OCI-M2 (cell line): ENCODE measurements around the gene DEFB121.
"Not testable (repeated sequence)": the region's sequence is repeated elsewhere in the genome, so short reads cannot be mapped to it uniquely, and the experiment has no call there.

Experiments used
- DNase-seq: peaks from one replicate; lab custom pipeline; 2025; ENCODE audit not compliant: unreplicated experiment; lab: John Stamatoyannopoulos, UW

Gene DEFB121

GRCh38 chr20:31406115-31406514 is at the start of gene DEFB121:
DEFB121 (minus strand) TSS chr20:31406215; CDS start chr20:31406152, 63 bp downstream.
- DNase-seq = no peak

- DNase-seq = no peak
Observed at GRCh38 chr20:31454361-31454760, 48.3 kb upstream of the DEFB121 start.

GRCh38 chr20:31452575-31452974 is 46.6 kb upstream of the DEFB121 start:
- no peak for DNase-seq

GRCh38 chr20:31449511-31450414 is 43.7 kb upstream of the DEFB121 start:
- DNase-seq = no peak

- DNase-seq = no peak
Observed at GRCh38 chr20:31446084-31446819, 40.2 kb upstream of the DEFB121 start.

GRCh38 chr20:31440012-31440659 is 34.1 kb upstream of the DEFB121 start, which contains the start of gene DEFB123:
DEFB123 (plus strand) TSS chr20:31440632; CDS start chr20:31440699, 67 bp downstream.
- no peak for DNase-seq

GRCh38 chr20:31430568-31431115 is 24.6 kb upstream of the DEFB121 start:
- DNase-seq = no peak

GRCh38 chr20:31427576-31427975 is 21.6 kb upstream of the DEFB121 start:
- not testable (repeated sequence) for DNase-seq

- not testable (repeated sequence) for DNase-seq
Observed at GRCh38 chr20:31426891-31427551, 21.0 kb upstream of the DEFB121 start.

GRCh38 chr20:31425797-31426196 is 19.8 kb upstream of the DEFB121 start:
- DNase-seq = no peak

- DNase-seq = no peak
Observed at GRCh38 chr20:31418307-31418706, 12.3 kb upstream of the DEFB121 start.

- no peak for DNase-seq
Observed at GRCh38 chr20:31415653-31416052, 9.6 kb upstream of the DEFB121 start.

GRCh38 chr20:31414381-31414780 is 8.4 kb upstream of the DEFB121 start:
- DNase-seq = no peak

- DNase-seq = no peak
Observed at GRCh38 chr20:31410011-31410410, 4.0 kb upstream of the DEFB121 start.

GRCh38 chr20:31403886-31404285 is 2.1 kb downstream of the DEFB121 start:
- no peak for DNase-seq

GRCh38 chr20:31394900-31395299 is 11.1 kb downstream of the DEFB121 start:
- no peak for DNase-seq

- no peak for DNase-seq
Observed at GRCh38 chr20:31392836-31393235, 13.2 kb downstream of the DEFB121 start.

- DNase-seq = no peak
Observed at GRCh38 chr20:31390490-31390889, 15.5 kb downstream of the DEFB121 start, which contains the start of gene DEFB119. DEFB119 (minus strand) TSS chr20:31390590; CDS start chr20:31390483, 107 bp downstream.

- DNase-seq = no peak
Observed at GRCh38 chr20:31374346-31374745, 31.7 kb downstream of the DEFB121 start.

- DNase-seq = no peak
Observed at GRCh38 chr20:31368301-31368700, 37.7 kb downstream of the DEFB121 start, which contains the start of gene DEFB118. DEFB118 (plus strand) TSS chr20:31368601; CDS start chr20:31368651, 50 bp downstream.
